ENCODE results near the gene OGFOD3. TPM values are rescaled to one million over a fixed set of nuclear protein-coding genes. Genes with fewer than 3 reads are reported as not detected.

Gene OGFOD3
- total RNA-seq, 1 donor from 2014 or later = 25.5 TPM

DNA sequence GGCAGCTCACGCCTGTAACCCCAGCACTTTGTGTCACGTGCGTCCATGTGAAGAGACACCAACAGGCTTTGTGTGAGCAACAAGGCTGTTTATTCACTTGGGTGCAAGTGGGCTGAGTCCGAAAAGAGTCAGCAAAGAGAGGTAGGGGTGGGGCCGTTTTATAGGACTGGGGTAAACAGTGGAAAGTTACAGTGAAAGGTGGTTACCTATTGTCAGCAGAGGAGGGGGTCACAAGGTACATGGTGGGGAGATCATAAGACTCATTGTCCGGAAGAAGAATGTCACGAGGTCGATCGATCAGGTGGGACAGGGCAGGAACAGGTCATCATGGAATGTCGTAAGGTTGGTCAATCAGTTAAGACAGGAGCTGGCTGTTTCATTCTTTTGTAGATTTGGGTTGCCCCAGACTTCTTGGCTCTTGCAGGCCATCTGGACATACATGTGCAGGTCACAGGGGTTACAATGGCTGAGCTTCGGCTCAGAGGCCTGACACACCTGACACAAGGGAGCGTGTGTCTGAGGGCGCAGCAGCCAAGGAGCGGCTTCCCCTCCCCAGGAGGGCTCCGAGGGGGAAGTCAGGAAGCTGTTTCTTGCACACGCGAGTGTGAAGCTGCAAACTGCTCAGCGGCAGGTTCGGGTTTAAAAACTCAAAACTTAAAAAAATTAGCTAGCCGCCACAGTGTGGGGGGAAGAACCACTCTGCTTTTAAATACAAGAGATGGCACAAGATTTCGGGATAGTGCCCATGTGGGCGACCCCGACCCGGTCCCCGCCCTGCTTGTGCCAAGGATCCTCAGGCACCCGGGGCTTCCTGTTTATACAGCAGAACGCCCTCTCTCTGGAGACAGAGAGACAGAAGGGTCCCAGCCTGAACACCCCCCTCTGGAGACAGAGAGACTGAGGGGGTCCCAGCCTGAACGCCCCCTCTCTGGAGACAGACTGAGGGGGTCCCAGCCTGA, 71.8 kb downstream of the OGFOD3 start:
- Histone ChIP-seq H3K9me3 (no peaks in the 10 kb centered on the region), H3K27ac (no peak overlapping the region), H3K4me3 (no peak overlapping the region), H3K36me3 (no peaks in the 10 kb centered on the region), H3K27me3 (no peaks in the 10 kb centered on the region), H3K4me1 (peaks cover 1% of the 10 kb centered on the region)
- no peak for TF ChIP-seq CTCF (IDR thresholded peaks at IDR 0.05)
- TF ChIP-seq POLR2AphosphoS5 (IDR thresholded peaks at IDR 0.05; ENCODE audit: insufficient read depth in 1 of 2, low read depth in 1 of 2) = no peak
- TF ChIP-seq POLR2A (IDR thresholded peaks at IDR 0.05) = no peak
- DNase-seq (ENCODE audit: extremely low spot score in 2 of 2) = no peak
- intact Hi-C loops (cut with DNase I) = loop anchor here (10.0 kb wide), 1 partner anchor 428 kb away; no protein-coding TSS in a partner anchor

DNA sequence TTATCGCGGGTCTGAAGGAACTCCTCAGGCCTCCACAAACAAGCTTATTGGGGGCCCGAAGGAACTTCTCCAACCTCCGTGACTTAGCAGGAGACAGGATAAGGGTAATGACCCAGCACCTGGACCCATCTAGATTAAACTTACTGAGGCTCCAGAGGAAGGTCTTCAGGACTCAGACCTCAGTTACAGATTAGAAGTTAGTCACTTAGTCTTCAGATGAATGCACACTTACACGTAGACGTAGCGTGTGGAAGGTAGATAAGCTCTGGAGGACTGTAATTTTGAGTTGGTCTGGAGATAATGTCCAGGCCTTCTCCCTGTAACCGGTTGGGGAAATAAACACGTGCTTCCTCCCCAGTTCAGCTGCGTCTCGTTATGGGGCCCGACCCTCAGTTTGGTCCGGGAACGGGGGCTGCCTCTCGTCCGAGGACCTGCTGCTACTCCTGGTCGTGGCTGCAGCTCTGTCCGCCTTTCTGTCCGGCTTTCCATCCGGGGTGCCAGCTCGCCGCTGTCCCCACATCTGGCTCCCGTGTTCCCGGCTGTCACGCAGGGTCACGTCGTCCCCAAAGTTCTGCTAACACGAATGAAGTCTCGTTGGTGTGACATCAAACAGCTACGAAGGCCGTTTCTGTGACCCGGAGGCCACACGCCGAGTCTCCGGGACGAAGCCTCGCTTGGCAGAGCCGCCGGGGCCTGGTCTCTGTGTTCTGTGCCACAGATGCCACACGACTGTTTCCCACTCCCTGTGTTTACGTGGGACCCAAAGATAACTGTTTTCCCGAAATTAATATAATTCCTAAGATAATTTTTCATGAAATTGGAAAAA, 73.0 kb downstream of the OGFOD3 start:
- Histone ChIP-seq H3K4me1 (no peaks in the 10 kb centered on the region), H3K27me3 (no peaks in the 10 kb centered on the region), H3K36me3 (no peaks in the 10 kb centered on the region), H3K9me3 (no peaks in the 10 kb centered on the region), H3K4me3 (no peak overlapping the region), H3K27ac (no peak overlapping the region)
- TF ChIP-seq POLR2A (IDR thresholded peaks at IDR 0.05) (no peak), CTCF (IDR thresholded peaks at IDR 0.05) (no peak), POLR2AphosphoS5 (IDR thresholded peaks at IDR 0.05; ENCODE audit: insufficient read depth in 1 of 2, low read depth in 1 of 2) (no peak)
- DNase-seq (ENCODE audit: extremely low spot score in 2 of 2) = no peak
- intact Hi-C loops (cut with DNase I) = loop anchor here (10.0 kb wide), 1 partner anchor 429 kb away; no protein-coding TSS in a partner anchor

DNA sequence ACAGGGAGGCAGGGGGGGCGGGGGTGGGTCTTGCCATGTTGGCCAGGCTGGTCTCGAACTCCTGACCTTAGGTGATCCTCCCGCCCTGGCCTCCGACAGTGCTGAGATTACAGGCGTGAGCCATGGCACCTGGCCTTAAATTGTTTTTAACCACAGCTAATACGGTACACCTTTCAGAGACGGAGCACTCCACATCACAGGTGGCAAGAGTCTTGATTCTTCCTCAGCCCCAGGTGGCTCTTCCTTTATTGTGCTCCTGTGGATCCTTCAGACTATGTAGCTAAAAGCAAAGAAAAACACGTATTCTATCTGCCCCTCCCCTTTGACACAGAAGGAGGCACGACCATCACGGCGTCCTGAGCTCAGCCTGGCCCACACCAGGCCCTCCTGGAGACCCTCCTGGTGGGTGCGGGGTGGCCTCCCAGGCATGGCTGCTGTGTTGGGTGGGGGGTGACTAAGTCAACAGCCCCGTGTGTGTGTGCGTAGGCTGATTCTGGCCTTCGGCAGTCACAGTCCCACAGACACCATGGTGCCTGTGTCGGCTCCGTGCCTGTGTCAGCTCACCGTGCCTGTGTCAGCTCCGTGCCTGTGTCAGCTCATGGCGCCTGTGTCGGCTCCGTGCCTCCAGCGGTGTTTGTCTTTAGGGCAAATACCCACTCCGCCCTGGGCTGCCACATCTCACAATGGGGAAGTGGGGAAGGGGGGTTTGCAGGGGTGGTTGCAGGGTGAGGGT, 74.0 kb downstream of the OGFOD3 start:
- Histone ChIP-seq H3K9me3 (no peaks in the 10 kb centered on the region), H3K4me3 (no peak overlapping the region), H3K4me1 (peaks cover 5% of the 10 kb centered on the region), H3K36me3 (no peaks in the 10 kb centered on the region), H3K27ac (no peak overlapping the region), H3K27me3 (no peaks in the 10 kb centered on the region)
- DNase-seq (ENCODE audit: extremely low spot score in 2 of 2) = no peak
- TF ChIP-seq CTCF (IDR thresholded peaks at IDR 0.05) (no peak), POLR2A (IDR thresholded peaks at IDR 0.05) (no peak), POLR2AphosphoS5 (IDR thresholded peaks at IDR 0.05; ENCODE audit: insufficient read depth in 1 of 2, low read depth in 1 of 2) (no peak)
- intact Hi-C loops (cut with DNase I) = loop anchor here (10.0 kb wide), 1 partner anchor 430 kb away; no protein-coding TSS in a partner anchor

DNA sequence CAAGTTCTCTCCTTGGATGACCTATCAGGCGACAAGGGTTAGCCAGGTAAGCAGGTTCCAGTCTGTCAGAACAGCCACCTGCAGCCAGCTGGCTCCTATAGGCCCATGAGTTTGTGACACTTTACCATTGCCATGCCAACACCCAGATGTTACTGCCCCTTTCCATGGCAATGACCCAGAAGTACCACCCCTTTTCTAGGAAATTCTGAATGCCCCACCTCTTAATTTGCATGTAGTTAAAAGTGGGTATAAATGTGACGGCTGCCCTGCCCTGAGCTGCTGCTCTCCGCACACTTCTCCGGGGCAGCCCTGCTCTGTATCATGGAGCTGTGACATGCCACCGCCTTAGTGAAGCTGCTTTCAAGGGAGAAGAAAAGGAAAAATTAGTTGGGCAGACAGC, 74.8 kb downstream of the OGFOD3 start:
- H3K4me3 ChIP-seq = no peak overlapping the region
- no peak overlapping the region for H3K27ac ChIP-seq
- H3K36me3 ChIP-seq = no peaks in the 10 kb centered on the region
- intact Hi-C loops (cut with DNase I) = loop anchor here (10.0 kb wide), 1 partner anchor 431 kb away; no protein-coding TSS in a partner anchor
- no peak for DNase-seq (ENCODE audit: extremely low spot score in 2 of 2)
- no peaks in the 10 kb centered on the region for H3K9me3 ChIP-seq
- H3K27me3 ChIP-seq = no peaks in the 10 kb centered on the region
- TF ChIP-seq POLR2AphosphoS5 (IDR thresholded peaks at IDR 0.05; ENCODE audit: insufficient read depth in 1 of 2, low read depth in 1 of 2) = no peak
- H3K4me1 ChIP-seq = peaks cover 13% of the 10 kb centered on the region

Measured in vagina (tissue), 2 donors.